Liver (tissue), 9 donors: ENCODE results near the gene PRR16. TPM values are rescaled to one million over a fixed set of nuclear protein-coding genes. Genes with fewer than 3 reads are reported as not detected.

Source experiments
- DNase-seq: peaks from one replicate; pipeline ENCODE4 v3.0.0-alpha.2; 2017; ENCODE audit warnings: low spot score
- H3K27ac ChIP-seq, 2 donors: one replicate each; pipeline ENCODE4 v1.7.0; 2013; ENCODE audit warnings: inconsistent platforms in 2 of 2, low read length in 2 of 2, control low read depth in 1 of 2, low read depth in 1 of 2, mild to moderate bottlenecking in 1 of 2
- H3K27me3 ChIP-seq, 4 donors: one replicate each; pipeline versions ENCODE4 v1.6.1 to v1.7.0; 2013; ENCODE audit warnings: low read length in 3 of 4, inconsistent platforms in 1 of 4, mild to moderate bottlenecking in 1 of 4, moderate library complexity in 1 of 4; ENCODE audit not compliant: control insufficient read depth in 4 of 4, insufficient read depth in 4 of 4
- H3K36me3 ChIP-seq, 4 donors: one replicate each; pipeline versions ENCODE4 v1.6.1 to v1.7.0; 2013; ENCODE audit warnings: low read length in 3 of 4, mild to moderate bottlenecking in 3 of 4, low read depth in 1 of 4, moderate library complexity in 1 of 4; ENCODE audit not compliant: control insufficient read depth in 4 of 4, insufficient read depth in 3 of 4
- H3K4me1 ChIP-seq, 4 donors: one replicate each; pipeline versions ENCODE4 v1.6.1 to v1.7.0; 2013; ENCODE audit warnings: low read length in 3 of 4, mild to moderate bottlenecking in 3 of 4, moderate library complexity in 1 of 4; ENCODE audit not compliant: control insufficient read depth in 4 of 4, insufficient read depth in 4 of 4
- H3K4me3 ChIP-seq, 3 donors: one replicate each; pipeline versions ENCODE4 v1.6.1 to v1.7.0; 2013; ENCODE audit warnings: low read length in 3 of 3, control low read depth in 1 of 3, low read depth in 1 of 3, mild to moderate bottlenecking in 1 of 3
- H3K9ac ChIP-seq, 2 donors: one replicate each; pipeline ENCODE4 v1.7.0; 2013; ENCODE audit warnings: low read length in 2 of 2, mild to moderate bottlenecking in 2 of 2, moderate library complexity in 2 of 2, control low read depth in 1 of 2, low read depth in 1 of 2
- H3K9me3 ChIP-seq, 4 donors: one replicate each; pipeline versions ENCODE4 v1.6.1 to v1.7.0; 2013; ENCODE audit warnings: low read length in 3 of 4; ENCODE audit not compliant: control insufficient read depth in 4 of 4
- CTCF ChIP-seq: fragments of 150-350 bp; IDR thresholded peaks from 2 replicates; pipeline ENCODE4 v1.5.1; 2017; ENCODE audit warnings: improper control_type of control experiment, low read depth, low read length; ENCODE audit not compliant: missing input control
- EGR1 ChIP-seq, 2 donors: IDR thresholded peaks; 2 replicates each; pipeline ENCODE4 v1.6.1; 2016 to 2018; ENCODE audit warnings: antibody characterized with exemption in 2 of 2, low read depth in 2 of 2
- FOXA1 ChIP-seq: IDR thresholded peaks from 2 replicates; pipeline ENCODE4 v1.6.1; 2016; ENCODE audit warnings: antibody characterized with exemption
- FOXA2 ChIP-seq: IDR thresholded peaks from 2 replicates; pipeline ENCODE4 v1.6.1; 2016; ENCODE audit warnings: antibody characterized with exemption
- GABPA ChIP-seq, 2 donors: IDR thresholded peaks in 1 of 2; conservative IDR thresholded peaks in 1 of 2; 2 replicates each; pipeline ENCODE4 v1.6.1; 2016; ENCODE audit warnings: antibody characterized with exemption in 2 of 2, mild to moderate bottlenecking in 1 of 2, moderate library complexity in 1 of 2
- HNF4A ChIP-seq, 2 donors: conservative IDR thresholded peaks; 2 replicates each; pipeline ENCODE4 v1.6.1; 2016; ENCODE audit warnings: antibody characterized with exemption in 2 of 2, mild to moderate bottlenecking in 2 of 2
- HNF4G ChIP-seq: IDR thresholded peaks from 2 replicates; pipeline ENCODE4 v1.6.1; 2016; ENCODE audit warnings: antibody characterized with exemption
- JUND ChIP-seq, 2 donors: IDR thresholded peaks; 2 replicates each; pipeline ENCODE4 v1.6.1; 2016; ENCODE audit warnings: antibody characterized with exemption in 2 of 2
- MAX ChIP-seq: IDR thresholded peaks from 2 replicates; pipeline ENCODE4 v1.6.1; 2016; ENCODE audit warnings: antibody characterized with exemption
- NR2F2 ChIP-seq: IDR thresholded peaks from 2 replicates; pipeline ENCODE4 v1.6.1; 2016; ENCODE audit warnings: antibody characterized with exemption
- RAD21 ChIP-seq, 2 donors: IDR thresholded peaks; 2 replicates each; pipeline ENCODE4 v1.6.1; 2016; ENCODE audit warnings: antibody characterized with exemption in 2 of 2, mild to moderate bottlenecking in 2 of 2
- REST ChIP-seq: IDR thresholded peaks from 2 replicates; pipeline ENCODE4 v1.6.1; 2016; ENCODE audit warnings: antibody characterized with exemption, mild to moderate bottlenecking
- RXRA ChIP-seq, 2 donors: IDR thresholded peaks; 2 replicates each; pipeline ENCODE4 v1.6.1; 2017 to 2018; ENCODE audit warnings: antibody characterized with exemption in 2 of 2, mild to moderate bottlenecking in 1 of 2
- SP1 ChIP-seq: IDR thresholded peaks from 2 replicates; pipeline ENCODE4 v1.6.1; 2018; ENCODE audit warnings: antibody characterized with exemption, mild to moderate bottlenecking
- TAF1 ChIP-seq: conservative IDR thresholded peaks from 2 replicates; pipeline ENCODE4 v1.6.1; 2016; ENCODE audit warnings: antibody characterized with exemption, mild to moderate bottlenecking
- YY1 ChIP-seq: IDR thresholded peaks from 2 replicates; pipeline ENCODE4 v1.6.1; 2016; ENCODE audit warnings: antibody characterized with exemption, mild to moderate bottlenecking
- ZBTB33 ChIP-seq: IDR thresholded peaks from 2 replicates; pipeline ENCODE4 v1.6.1; 2016; ENCODE audit warnings: antibody characterized with exemption
- WGBS: extraction: QIAGEN DNeasy Blood & Tissue Kit; methylation state at CpG from one replicate; pipeline ENCODE4 v1.1.7; 2013; 5-methylcytosine and 5-hydroxymethylcytosine counted together
- polyA plus RNA-seq, 2 donors: library from polyadenylated mRNA; stranded (reverse) in 1 of 2; unstranded in 1 of 2; fragments of 200-250 nt in 1 of 2; fragments of >200 nt in 1 of 2; fragmentation: Nextera tagmentation in 1 of 2; extraction: Ambion mirVana in 1 of 2; gene quantifications; one replicate each; pipeline versions ENCODE4 v1.2.1 to v1.2.3, GENCODE V29; 2013 to 2015
- total RNA-seq, 2 donors: library from RNA; depleted of rRNA; stranded (reverse); fragments of >200 nt; gene quantifications; one replicate each; pipeline ENCODE4 v1.2.3, GENCODE V29; 2014
- donor health status: healthy.
- donor health status: healthy.
- donor health status: healthy.
- donor health status: healthy.
- donor health status: healthy.

The PRR16 gene
- total and polyA plus RNA-seq, 4 donors, result 0.14 to 0.42 (median 0.21) TPM

- WGBS, result 72% methylated on average over 4 of the region's 4 CpGs
- Histone ChIP-seq H3K4me1 (no peaks in the 10 kb centered on the region), H3K9ac (no peak overlapping the region), H3K27me3 (peaks cover 0 to under 1% (median 0%) of the 10 kb centered on the region in 4 donors), H3K27ac (no peak overlapping the region), H3K9me3 (no peaks in the 10 kb centered on the region), H3K4me3 (no peak overlapping the region), H3K36me3 (no peaks in the 10 kb centered on the region)
- DNase-seq, result no peak
- no peak for TF ChIP-seq TAF1
- TF ChIP-seq FOXA2, result no peak
- no peak for TF ChIP-seq EGR1 (IDR thresholded peaks at IDR 0.05; ENCODE audit: low read depth in 2 of 2)
- no peak for TF ChIP-seq REST
- TF ChIP-seq SP1, result no peak
- TF ChIP-seq GABPA (IDR thresholded peaks at IDR 0.05 in 1 of 2, conservative IDR thresholded peaks at IDR 0.05 in 1 of 2), result no peak
- no peak for TF ChIP-seq HNF4A (conservative IDR thresholded peaks at IDR 0.05)
- TF ChIP-seq NR2F2, result no peak
- TF ChIP-seq YY1, result no peak
Measured at GRCh38 chr5:120600639-120601038, 136.5 kb downstream of the PRR16 start.

GRCh38 chr5:120602033-120602432, 137.9 kb downstream of the PRR16 start:
- peaks cover 0 to 3% (median 0%) of the 10 kb centered on the region in 4 donors for H3K27me3 ChIP-seq
- no peaks in the 10 kb centered on the region for H3K9me3 ChIP-seq
- H3K27ac ChIP-seq, result no peak overlapping the region
- H3K4me3 ChIP-seq, result no peak overlapping the region
- H3K36me3 ChIP-seq, result no peaks in the 10 kb centered on the region
- no peak overlapping the region for H3K9ac ChIP-seq
- TF ChIP-seq FOXA2 (no peak), FOXA1 (no peak), RAD21 (IDR thresholded peaks at IDR 0.05) (no peak), TAF1 (no peak), EGR1 (IDR thresholded peaks at IDR 0.05; ENCODE audit: low read depth in 2 of 2) (no peak)
- H3K4me1 ChIP-seq, result no peaks in the 10 kb centered on the region
- no peak for DNase-seq
- WGBS, result 45% methylated on average over 1 of the region's 1 CpG

- Histone ChIP-seq H3K27me3 (peaks cover 0 to 3% (median 0%) of the 10 kb centered on the region in 4 donors), H3K9me3 (no peaks in the 10 kb centered on the region), H3K4me3 (no peak overlapping the region), H3K9ac (no peak overlapping the region), H3K27ac (no peak overlapping the region), H3K36me3 (no peaks in the 10 kb centered on the region), H3K4me1 (no peaks in the 10 kb centered on the region)
- 67% methylated on average over 2 of the region's 2 CpGs for WGBS
- DNase-seq, result no peak
- TF ChIP-seq YY1, result no peak
- no peak for TF ChIP-seq GABPA (IDR thresholded peaks at IDR 0.05 in 1 of 2, conservative IDR thresholded peaks at IDR 0.05 in 1 of 2)
- TF ChIP-seq JUND (IDR thresholded peaks at IDR 0.05), result no peak
- no peak for TF ChIP-seq CTCF
- TF ChIP-seq MAX, result no peak
- no peak for TF ChIP-seq RXRA (IDR thresholded peaks at IDR 0.05)
- no peak for TF ChIP-seq FOXA2
- TF ChIP-seq HNF4G, result no peak
- TF ChIP-seq REST, result no peak
- TF ChIP-seq NR2F2, result no peak
- no peak for TF ChIP-seq RAD21 (IDR thresholded peaks at IDR 0.05)
- TF ChIP-seq SP1, result no peak
- no peak for TF ChIP-seq ZBTB33
- TF ChIP-seq EGR1 (IDR thresholded peaks at IDR 0.05; ENCODE audit: low read depth in 2 of 2), result no peak
- no peak for TF ChIP-seq TAF1
Measured at GRCh38 chr5:120604884-120605283, 140.8 kb downstream of the PRR16 start.
